Measurements from ENCODE around the gene ADAMTS17.

DNA sequence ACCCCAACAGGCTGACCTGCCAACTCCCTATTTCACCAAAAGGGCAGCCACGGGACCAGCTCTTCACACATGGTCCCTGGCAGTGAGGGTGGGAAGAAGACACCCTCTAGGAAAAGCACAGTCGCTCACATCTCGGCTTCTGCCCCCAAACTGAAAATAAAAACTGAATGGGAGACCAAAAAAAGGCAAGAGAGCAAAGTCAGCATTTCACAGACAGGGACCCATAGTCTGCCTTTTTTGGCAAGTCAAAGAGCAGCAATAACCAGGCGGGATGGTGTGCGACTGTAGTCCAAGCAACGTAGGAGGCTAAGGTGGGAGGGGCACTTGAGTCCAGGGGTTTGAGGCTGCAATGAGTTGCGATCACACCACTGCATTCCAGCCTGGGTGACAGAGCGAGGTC lies 154.1 kb downstream of the ADAMTS17 start:
- TF ChIP-seq FOXA1 (IDR thresholded peaks at IDR 0.05), result no peak
- TF ChIP-seq, protein P1, sequence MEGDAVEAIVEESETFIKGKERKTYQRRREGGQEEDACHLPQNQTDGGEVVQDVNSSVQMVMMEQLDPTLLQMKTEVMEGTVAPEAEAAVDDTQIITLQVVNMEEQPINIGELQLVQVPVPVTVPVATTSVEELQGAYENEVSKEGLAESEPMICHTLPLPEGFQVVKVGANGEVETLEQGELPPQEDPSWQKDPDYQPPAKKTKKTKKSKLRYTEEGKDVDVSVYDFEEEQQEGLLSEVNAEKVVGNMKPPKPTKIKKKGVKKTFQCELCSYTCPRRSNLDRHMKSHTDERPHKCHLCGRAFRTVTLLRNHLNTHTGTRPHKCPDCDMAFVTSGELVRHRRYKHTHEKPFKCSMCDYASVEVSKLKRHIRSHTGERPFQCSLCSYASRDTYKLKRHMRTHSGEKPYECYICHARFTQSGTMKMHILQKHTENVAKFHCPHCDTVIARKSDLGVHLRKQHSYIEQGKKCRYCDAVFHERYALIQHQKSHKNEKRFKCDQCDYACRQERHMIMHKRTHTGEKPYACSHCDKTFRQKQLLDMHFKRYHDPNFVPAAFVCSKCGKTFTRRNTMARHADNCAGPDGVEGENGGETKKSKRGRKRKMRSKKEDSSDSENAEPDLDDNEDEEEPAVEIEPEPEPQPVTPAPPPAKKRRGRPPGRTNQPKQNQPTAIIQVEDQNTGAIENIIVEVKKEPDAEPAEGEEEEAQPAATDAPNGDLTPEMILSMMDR (IDR thresholded peaks at IDR 0.05; ENCODE audit: low read depth, low read length, missing input control), result no peak
- TF ChIP-seq EGR1 (IDR thresholded peaks at IDR 0.05; ENCODE audit: low read depth in 2 of 2), result no peak
- no peak for TF ChIP-seq GABPA (IDR thresholded peaks at IDR 0.05 in 1 of 2, conservative IDR thresholded peaks at IDR 0.05 in 1 of 2)
- TF ChIP-seq RAD21 (IDR thresholded peaks at IDR 0.05), result no peak
- TF ChIP-seq SP1 (IDR thresholded peaks at IDR 0.05), result no peak
- TF ChIP-seq, protein P2, sequence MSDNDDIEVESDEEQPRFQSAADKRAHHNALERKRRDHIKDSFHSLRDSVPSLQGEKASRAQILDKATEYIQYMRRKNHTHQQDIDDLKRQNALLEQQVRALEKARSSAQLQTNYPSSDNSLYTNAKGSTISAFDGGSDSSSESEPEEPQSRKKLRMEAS (IDR thresholded peaks at IDR 0.05), result no peak
- no peak for TF ChIP-seq TAF1 (conservative IDR thresholded peaks at IDR 0.05)
- TF ChIP-seq JUND (IDR thresholded peaks at IDR 0.05), result no peak
- TF ChIP-seq, protein P3, sequence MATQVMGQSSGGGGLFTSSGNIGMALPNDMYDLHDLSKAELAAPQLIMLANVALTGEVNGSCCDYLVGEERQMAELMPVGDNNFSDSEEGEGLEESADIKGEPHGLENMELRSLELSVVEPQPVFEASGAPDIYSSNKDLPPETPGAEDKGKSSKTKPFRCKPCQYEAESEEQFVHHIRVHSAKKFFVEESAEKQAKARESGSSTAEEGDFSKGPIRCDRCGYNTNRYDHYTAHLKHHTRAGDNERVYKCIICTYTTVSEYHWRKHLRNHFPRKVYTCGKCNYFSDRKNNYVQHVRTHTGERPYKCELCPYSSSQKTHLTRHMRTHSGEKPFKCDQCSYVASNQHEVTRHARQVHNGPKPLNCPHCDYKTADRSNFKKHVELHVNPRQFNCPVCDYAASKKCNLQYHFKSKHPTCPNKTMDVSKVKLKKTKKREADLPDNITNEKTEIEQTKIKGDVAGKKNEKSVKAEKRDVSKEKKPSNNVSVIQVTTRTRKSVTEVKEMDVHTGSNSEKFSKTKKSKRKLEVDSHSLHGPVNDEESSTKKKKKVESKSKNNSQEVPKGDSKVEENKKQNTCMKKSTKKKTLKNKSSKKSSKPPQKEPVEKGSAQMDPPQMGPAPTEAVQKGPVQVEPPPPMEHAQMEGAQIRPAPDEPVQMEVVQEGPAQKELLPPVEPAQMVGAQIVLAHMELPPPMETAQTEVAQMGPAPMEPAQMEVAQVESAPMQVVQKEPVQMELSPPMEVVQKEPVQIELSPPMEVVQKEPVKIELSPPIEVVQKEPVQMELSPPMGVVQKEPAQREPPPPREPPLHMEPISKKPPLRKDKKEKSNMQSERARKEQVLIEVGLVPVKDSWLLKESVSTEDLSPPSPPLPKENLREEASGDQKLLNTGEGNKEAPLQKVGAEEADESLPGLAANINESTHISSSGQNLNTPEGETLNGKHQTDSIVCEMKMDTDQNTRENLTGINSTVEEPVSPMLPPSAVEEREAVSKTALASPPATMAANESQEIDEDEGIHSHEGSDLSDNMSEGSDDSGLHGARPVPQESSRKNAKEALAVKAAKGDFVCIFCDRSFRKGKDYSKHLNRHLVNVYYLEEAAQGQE (IDR thresholded peaks at IDR 0.05), result no peak
